ENCODE measurements around the gene APOL5. TPM values are rescaled to one million over a fixed set of nuclear protein-coding genes. Genes with fewer than 3 reads are reported as not detected.

APOL5 gene
- polyA plus RNA-seq, 1 experiment = not detected

DNA sequence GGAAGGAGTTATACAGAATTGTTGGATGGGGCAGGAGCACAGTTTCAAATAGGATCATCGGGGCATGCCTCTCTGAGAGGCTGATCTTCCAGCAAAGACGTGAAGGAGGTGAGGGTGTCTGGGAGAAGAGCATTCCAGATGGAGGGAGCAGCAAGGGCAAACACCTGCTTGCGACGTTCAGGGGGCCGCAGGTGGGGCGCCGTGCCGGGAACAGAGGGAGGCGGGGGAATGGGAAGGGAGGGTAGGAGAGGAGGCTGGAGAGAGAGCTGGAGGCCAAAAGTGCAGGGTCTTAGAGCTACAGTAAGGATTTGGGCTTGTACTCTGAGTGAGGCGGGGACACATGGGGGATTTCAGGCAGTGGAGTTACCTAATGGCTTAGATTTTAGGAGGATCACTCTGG, 13.6 kb downstream of the APOL5 start:
- Histone ChIP-seq H3K27me3 (ENCODE audit: control insufficient read depth, insufficient read depth, low read length) (no peaks in the 10 kb centered on the region), H3K36me3 (ENCODE audit: control insufficient read depth, insufficient read depth, low read length) (peaks cover 2% of the 10 kb centered on the region; the same call in 1 of the 2 replicates), H3K4me3 (ENCODE audit: low read depth, low read length) (no peak overlapping the region)
- TF ChIP-seq, protein P1, sequence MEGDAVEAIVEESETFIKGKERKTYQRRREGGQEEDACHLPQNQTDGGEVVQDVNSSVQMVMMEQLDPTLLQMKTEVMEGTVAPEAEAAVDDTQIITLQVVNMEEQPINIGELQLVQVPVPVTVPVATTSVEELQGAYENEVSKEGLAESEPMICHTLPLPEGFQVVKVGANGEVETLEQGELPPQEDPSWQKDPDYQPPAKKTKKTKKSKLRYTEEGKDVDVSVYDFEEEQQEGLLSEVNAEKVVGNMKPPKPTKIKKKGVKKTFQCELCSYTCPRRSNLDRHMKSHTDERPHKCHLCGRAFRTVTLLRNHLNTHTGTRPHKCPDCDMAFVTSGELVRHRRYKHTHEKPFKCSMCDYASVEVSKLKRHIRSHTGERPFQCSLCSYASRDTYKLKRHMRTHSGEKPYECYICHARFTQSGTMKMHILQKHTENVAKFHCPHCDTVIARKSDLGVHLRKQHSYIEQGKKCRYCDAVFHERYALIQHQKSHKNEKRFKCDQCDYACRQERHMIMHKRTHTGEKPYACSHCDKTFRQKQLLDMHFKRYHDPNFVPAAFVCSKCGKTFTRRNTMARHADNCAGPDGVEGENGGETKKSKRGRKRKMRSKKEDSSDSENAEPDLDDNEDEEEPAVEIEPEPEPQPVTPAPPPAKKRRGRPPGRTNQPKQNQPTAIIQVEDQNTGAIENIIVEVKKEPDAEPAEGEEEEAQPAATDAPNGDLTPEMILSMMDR (IDR thresholded peaks at IDR 0.05; ENCODE audit: insufficient read depth, low read depth, low read length) = no peak
- POLR2A ChIA-PET = no interaction called here
- CTCF ChIA-PET = no interaction called here
- DNase-seq (ENCODE audit: low read depth) = no peak

DNA sequence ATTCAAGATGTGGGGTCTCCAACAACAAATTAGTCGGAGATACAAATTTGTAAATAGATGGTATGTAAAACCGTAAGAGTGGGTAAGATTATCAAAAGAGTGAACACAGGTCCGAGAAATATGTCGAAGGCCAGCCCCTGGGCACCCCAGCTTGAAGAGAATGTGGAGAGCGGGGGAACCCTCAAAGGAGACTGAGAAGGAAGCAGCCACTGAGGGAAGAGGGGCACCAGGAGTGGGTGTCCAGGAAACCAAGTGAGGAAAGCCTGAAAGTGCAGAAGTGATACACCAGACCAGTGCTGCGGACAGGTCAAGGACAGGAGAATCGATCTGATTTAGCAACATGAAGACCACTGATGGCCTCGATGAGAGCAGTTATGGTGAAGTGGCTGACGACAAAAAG, 14.4 kb downstream of the APOL5 start:
- H3K4me3 ChIP-seq (ENCODE audit: low read depth, low read length) = no peak overlapping the region
- H3K36me3 ChIP-seq (ENCODE audit: control insufficient read depth, insufficient read depth, low read length) = peaks cover 5% of the 10 kb centered on the region; the same call in 1 of the 2 replicates
- no peak for DNase-seq (ENCODE audit: low read depth)
- TF ChIP-seq, protein P1 (IDR thresholded peaks at IDR 0.05; ENCODE audit: insufficient read depth, low read depth, low read length) = no peak
- H3K27me3 ChIP-seq (ENCODE audit: control insufficient read depth, insufficient read depth, low read length) = no peaks in the 10 kb centered on the region
- ChIA-PET CTCF (no interaction called here), POLR2A (no interaction called here)

DNA sequence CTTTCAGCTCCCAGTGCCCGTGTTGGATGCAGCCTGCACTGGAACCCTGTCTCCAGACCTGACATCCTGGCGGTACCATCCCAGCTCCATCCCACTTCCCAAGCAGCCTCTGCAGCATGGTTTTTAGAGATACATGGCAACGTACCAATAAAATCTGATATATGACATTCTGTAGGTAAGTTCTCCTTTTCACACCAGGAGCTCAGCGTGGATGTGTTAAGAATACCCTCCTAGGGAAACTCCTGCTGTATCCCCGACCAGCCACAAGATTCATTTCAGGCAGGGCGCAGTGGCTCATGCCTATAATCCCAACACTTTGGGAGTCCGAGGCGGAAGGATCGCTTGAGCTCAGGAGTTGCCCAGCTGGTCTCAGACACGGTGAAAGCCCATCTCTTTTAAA, 15.4 kb downstream of the APOL5 start:
- TF ChIP-seq, protein P1 (IDR thresholded peaks at IDR 0.05; ENCODE audit: insufficient read depth, low read depth, low read length) = no peak
- ChIA-PET POLR2A (no interaction called here), CTCF (interaction anchor here (0.7 kb wide), 1 partner anchor 65 kb away, joined by 3 read pairs; no protein-coding TSS in a partner anchor)
- Histone ChIP-seq H3K4me3 (ENCODE audit: low read depth, low read length) (no peak overlapping the region), H3K27me3 (ENCODE audit: control insufficient read depth, insufficient read depth, low read length) (no peaks in the 10 kb centered on the region), H3K36me3 (ENCODE audit: control insufficient read depth, insufficient read depth, low read length) (peaks cover 5% of the 10 kb centered on the region; the same call in 1 of the 2 replicates)
- no peak for DNase-seq (ENCODE audit: low read depth)

DNA sequence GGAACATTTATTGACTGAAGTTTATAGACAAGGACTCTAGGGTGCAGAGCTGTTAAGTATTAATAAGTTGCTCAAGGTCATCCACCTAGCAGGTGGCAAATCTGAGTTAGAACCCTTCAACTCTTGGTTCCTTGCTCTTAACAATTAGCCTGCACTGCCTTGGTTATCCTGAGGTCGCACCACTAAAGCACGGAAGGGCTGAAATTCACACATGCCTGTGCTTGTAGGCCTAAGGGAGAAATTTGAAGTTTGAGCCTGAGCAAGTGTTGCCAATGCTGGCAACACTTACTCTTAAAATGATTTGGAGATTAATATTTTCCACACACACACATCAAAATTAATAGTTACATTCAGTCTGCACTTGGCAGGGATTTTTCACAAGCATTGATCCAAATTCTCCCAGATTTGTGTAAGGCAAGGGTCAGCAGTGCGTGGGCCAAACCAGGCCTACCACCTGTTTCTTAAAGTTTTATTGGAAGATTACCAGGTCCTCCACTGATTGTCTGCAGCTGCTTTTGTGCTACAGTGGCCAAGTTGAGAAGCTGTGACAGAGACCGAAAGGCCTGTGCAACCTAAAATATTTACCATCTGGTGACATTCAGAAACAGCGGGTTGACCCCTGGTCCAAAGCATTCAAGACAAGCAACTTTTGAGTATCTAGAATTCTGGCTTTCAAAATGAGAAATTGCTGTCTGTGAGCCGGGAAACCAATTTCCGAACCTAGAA, 16.3 kb downstream of the APOL5 start:
- Histone ChIP-seq H3K36me3 (ENCODE audit: control insufficient read depth, insufficient read depth, low read length) (peaks cover 8% of the 10 kb centered on the region), H3K4me3 (ENCODE audit: low read depth, low read length) (no peak overlapping the region), H3K27me3 (ENCODE audit: control insufficient read depth, insufficient read depth, low read length) (no peaks in the 10 kb centered on the region)
- POLR2A ChIA-PET = no interaction called here
- TF ChIP-seq, protein P1 (IDR thresholded peaks at IDR 0.05; ENCODE audit: insufficient read depth, low read depth, low read length) = no peak
- no peak for DNase-seq (ENCODE audit: low read depth)
- CTCF ChIA-PET = no interaction called here

DNA sequence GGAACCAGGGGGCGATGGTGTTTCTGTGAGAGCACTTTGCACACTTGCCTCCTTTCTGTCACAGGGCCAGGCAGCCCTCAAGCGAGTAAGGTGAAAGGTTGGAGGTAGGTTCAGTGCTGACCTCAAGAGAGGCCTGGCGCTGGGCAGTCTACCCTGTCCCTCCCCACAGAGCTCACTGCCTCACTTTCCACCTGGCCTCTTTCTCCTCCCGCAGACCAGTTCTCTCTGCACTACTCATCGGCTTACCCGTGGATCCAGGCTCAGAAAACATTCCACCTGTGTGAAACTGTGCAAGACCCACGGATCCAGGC, 16.8 kb downstream of the APOL5 start:
- POLR2A ChIA-PET = no interaction called here
- H3K4me3 ChIP-seq (ENCODE audit: low read depth, low read length) = no peak overlapping the region
- H3K27me3 ChIP-seq (ENCODE audit: control insufficient read depth, insufficient read depth, low read length) = no peaks in the 10 kb centered on the region
- H3K36me3 ChIP-seq (ENCODE audit: control insufficient read depth, insufficient read depth, low read length) = peaks cover 9% of the 10 kb centered on the region
- TF ChIP-seq, protein P1 (IDR thresholded peaks at IDR 0.05; ENCODE audit: insufficient read depth, low read depth, low read length) = no peak
- CTCF ChIA-PET = no interaction called here
- no peak for DNase-seq (ENCODE audit: low read depth)

Data from BJ (cell line).